ENCODE data around the gene SNRPD1. TPM values are rescaled to one million over a fixed set of nuclear protein-coding genes. Genes with fewer than 3 reads are reported as not detected.

SNRPD1 gene
- total RNA-seq = 17.9 and 18.3 TPM in 2 replicates

GRCh38 chr18:21612125-21613039 is at the start of gene SNRPD1:
TSS of gene SNRPD1 (plus strand) at chr18:21612314. CDS start at chr18:21612430, 116 bp downstream.

GRCh38 chr18:21600526-21601410 is 11.3 kb upstream of the SNRPD1 start, which contains the start of gene ESCO1:
TSS of gene ESCO1 (minus strand) at chr18:21600704. CDS start at chr18:21574843, 25,861 bp downstream.

Other genes starting within 250 kb of the SNRPD1 start
- 8.5 and 8.9 TPM in 2 replicates for gene ESCO1, start 11.6 kb upstream of the SNRPD1 start, total RNA-seq
- gene ABHD3, start 92.5 kb downstream of the SNRPD1 start, total RNA-seq = 2.4 and 3.6 TPM in 2 replicates
- 14.5 and 14.7 TPM in 2 replicates for gene MIB1, start 128.5 kb downstream of the SNRPD1 start, total RNA-seq

Data from mammary microvascular endothelial cell (primary cell).